Calu3 (cell line): ENCODE measurements around the gene FRMD7. TPM values are rescaled to one million over a fixed set of nuclear protein-coding genes. Genes with fewer than 3 reads are reported as not detected.

Experiments
- BruUV-seq: library from RNA; stranded (reverse); fragments of 400-500 nt; replicated peaks from 2 replicates; lab custom pipeline; 2021; lab: Mats Ljungman, UMichigan
- CTCF ChIA-PET: fragments of 300-600 bp; sonication (Branson Sonifier 250); formaldehyde crosslinking; loops from one replicate; lab custom pipeline; 2022; ENCODE audit warnings: antibody characterized with exemption; lab: Charles Lee
- DNase-seq: peaks from one replicate; pipeline ENCODE4 v3.0.0; 2022
- H3K27ac Mint-ChIP-seq: one replicate; pipeline ENCODE4 v1.8.0; 2022; ENCODE audit warnings: mixed read lengths; ENCODE audit not compliant: unreplicated experiment
- H3K27me3 Mint-ChIP-seq: one replicate; pipeline ENCODE4 v1.8.0; 2022; ENCODE audit warnings: mixed read lengths; ENCODE audit not compliant: unreplicated experiment
- H3K36me3 Mint-ChIP-seq: one replicate; pipeline ENCODE4 v1.8.0; 2022; ENCODE audit warnings: mild to moderate bottlenecking, moderate library complexity, mixed read lengths; ENCODE audit not compliant: insufficient read depth, unreplicated experiment
- H3K4me1 Mint-ChIP-seq: one replicate; pipeline ENCODE4 v1.8.0; 2022; ENCODE audit warnings: mild to moderate bottlenecking, low read depth, mixed read lengths; ENCODE audit not compliant: unreplicated experiment
- H3K4me3 Mint-ChIP-seq: one replicate; pipeline ENCODE4 v1.8.0; 2022; ENCODE audit warnings: mild to moderate bottlenecking, low read depth, moderate library complexity, mixed read lengths; ENCODE audit not compliant: unreplicated experiment
- H3K9me3 Mint-ChIP-seq: one replicate; pipeline ENCODE4 v1.8.0; 2022; ENCODE audit warnings: low read depth, mixed read lengths; ENCODE audit not compliant: unreplicated experiment
- CTCF ChIP-seq: fragments of 200-600 bp; IDR thresholded peaks from one replicate; pipeline ENCODE4 v1.8.0; 2022; ENCODE audit warnings: antibody characterized with exemption; ENCODE audit not compliant: unreplicated experiment
- intact Hi-C: fragments of 100-400 bp; cut with micrococcal nuclease; formaldehyde crosslinking; loops from one replicate; pipeline ENCODE4 v1.10.0; 2022; ENCODE audit not compliant: unreplicated experiment
- total RNA-seq: library from RNA; stranded (reverse); gene quantifications from 2 replicates; pipeline ENCODE4 v1.2.3, GENCODE V29; 2022

The FRMD7 gene
- total RNA-seq, 1 experiment from 2014 or later, result not detected

- H3K27me3 Mint-ChIP-seq, result no peaks in the 10 kb centered on the region
- TF ChIP-seq CTCF, result no peak
- no peaks in the 10 kb centered on the region for H3K9me3 Mint-ChIP-seq
- no peak overlapping the region for H3K4me3 Mint-ChIP-seq
- CTCF ChIA-PET, result no interaction called here
- no peaks in the 10 kb centered on the region for H3K36me3 Mint-ChIP-seq
- H3K27ac Mint-ChIP-seq, result no peak overlapping the region
- no peak for DNase-seq
- BruUV-seq, result no TSS peak
- intact Hi-C loops, result no loop called here
- peaks cover 40% of the 10 kb centered on the region for H3K4me1 Mint-ChIP-seq
Measured at GRCh38 chrX:132033166-132033565, 94.7 kb downstream of the FRMD7 start.

- no peaks in the 10 kb centered on the region for H3K27me3 Mint-ChIP-seq
- H3K36me3 Mint-ChIP-seq, result no peaks in the 10 kb centered on the region
- no peak overlapping the region for H3K4me3 Mint-ChIP-seq
- intact Hi-C loops, result no loop called here
- H3K27ac Mint-ChIP-seq, result no peak overlapping the region
- no peak for TF ChIP-seq CTCF
- no peak for DNase-seq
- H3K9me3 Mint-ChIP-seq, result no peaks in the 10 kb centered on the region
- CTCF ChIA-PET, result no interaction called here
- no TSS peak for BruUV-seq
- peaks cover 50% of the 10 kb centered on the region for H3K4me1 Mint-ChIP-seq
Measured at GRCh38 chrX:132031867-132032266, 96.0 kb downstream of the FRMD7 start.

GRCh38 chrX:132030264-132030663 is 97.6 kb downstream of the FRMD7 start:
- CTCF ChIA-PET, result interaction anchor here (0.6 kb wide), 1 partner anchor 235 kb away, joined by 6 read pairs; no protein-coding TSS in a partner anchor
- Mint-ChIP-seq H3K9me3 (no peaks in the 10 kb centered on the region), H3K4me3 (no peak overlapping the region), H3K36me3 (no peaks in the 10 kb centered on the region), H3K27me3 (no peaks in the 10 kb centered on the region), H3K4me1 (peaks cover 42% of the 10 kb centered on the region), H3K27ac (no peak overlapping the region)
- intact Hi-C loops, result no loop called here
- no peak for TF ChIP-seq CTCF
- no TSS peak for BruUV-seq
- DNase-seq, result no peak

Other genes starting within 250 kb of the FRMD7 start
- gene STK26, start 104.7 kb downstream of the FRMD7 start, total RNA-seq, result 32.5 and 38.5 TPM in 2 replicates
- gene RAP2C, start 91.4 kb upstream of the FRMD7 start, total RNA-seq, result 22.9 and 28.4 TPM in 2 replicates